GM19351 (cell line): ENCODE data around the gene ABCA1.
"Not testable (repeated sequence)": the region's sequence is repeated elsewhere in the genome, so short reads cannot be mapped to it uniquely, and the experiment has no call there.

Experiments
- ATAC-seq: cut with Tn5 transposase; IDR thresholded peaks from one replicate; pipeline ENCODE4 v1.9.1; 2021; ENCODE audit warnings: mild to moderate bottlenecking, moderate library complexity; ENCODE audit not compliant: unreplicated experiment

The ABCA1 gene

DNA sequence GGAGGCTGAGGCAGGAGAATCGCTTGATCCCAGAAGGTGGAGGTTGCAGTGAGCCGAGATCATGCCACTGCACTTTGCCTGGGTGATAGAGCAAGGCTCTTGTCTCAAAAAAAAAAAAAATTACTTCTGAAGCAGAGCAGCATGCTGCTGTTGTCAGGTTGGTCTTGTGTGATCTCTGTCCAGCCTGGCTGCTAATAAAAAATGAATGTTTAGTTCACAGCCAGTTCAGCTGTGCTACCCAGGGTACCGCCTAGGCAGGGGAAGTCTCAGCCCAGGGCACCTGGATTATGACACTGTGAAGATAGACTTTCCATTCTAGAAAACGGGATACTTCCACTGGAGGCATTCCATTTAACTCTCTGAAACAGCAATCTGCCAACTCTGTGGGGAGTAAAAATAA is 23.5 kb upstream of the ABCA1 start:
- ATAC-seq = no peak

- no peak for ATAC-seq
These were observed 22.9 kb upstream of the ABCA1 start for GRCh38 chr9:104950838-104951237.

- ATAC-seq = no peak
These were observed 20.3 kb upstream of the ABCA1 start for GRCh38 chr9:104948277-104948676.

DNA sequence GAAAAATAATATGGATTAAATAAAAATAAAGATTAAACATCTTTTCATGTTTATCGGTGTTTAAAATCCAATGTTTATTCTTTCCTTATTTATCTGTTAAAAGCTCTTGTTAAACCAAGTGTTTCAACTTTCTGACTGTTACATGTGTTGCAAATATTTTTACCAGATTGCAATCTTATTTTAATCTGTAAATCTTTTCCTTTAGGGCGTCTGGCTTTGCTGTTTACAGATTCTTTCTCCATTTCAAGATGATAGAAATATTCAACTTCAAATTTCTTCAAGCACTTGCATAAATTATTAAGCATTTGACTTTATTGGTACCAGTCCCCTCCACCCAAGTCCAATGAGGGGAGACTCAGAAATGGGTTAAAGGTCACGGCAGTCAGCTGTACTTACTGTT is 16.9 kb upstream of the ABCA1 start:
- no peak for ATAC-seq

- no peak for ATAC-seq
These were observed 16.4 kb upstream of the ABCA1 start for GRCh38 chr9:104944356-104944755.

DNA sequence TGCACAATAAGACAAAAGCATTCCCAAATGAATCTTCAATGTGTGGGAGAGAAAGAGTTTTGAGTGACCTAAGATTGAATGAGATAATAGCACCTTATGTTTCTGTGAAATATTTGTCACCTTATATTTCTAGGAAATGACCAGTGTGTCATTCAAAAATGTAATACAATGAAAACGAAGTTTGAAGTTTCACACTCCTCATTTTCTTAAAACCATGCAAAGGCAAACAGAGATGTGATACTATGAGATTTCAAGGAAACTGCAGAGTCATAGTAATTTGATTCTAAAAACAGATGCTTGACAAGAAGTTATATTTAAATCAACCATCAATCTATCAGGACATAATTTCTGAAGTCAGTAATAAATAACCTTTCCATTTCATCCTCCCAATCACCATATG is 13.6 kb upstream of the ABCA1 start:
- no peak for ATAC-seq

DNA sequence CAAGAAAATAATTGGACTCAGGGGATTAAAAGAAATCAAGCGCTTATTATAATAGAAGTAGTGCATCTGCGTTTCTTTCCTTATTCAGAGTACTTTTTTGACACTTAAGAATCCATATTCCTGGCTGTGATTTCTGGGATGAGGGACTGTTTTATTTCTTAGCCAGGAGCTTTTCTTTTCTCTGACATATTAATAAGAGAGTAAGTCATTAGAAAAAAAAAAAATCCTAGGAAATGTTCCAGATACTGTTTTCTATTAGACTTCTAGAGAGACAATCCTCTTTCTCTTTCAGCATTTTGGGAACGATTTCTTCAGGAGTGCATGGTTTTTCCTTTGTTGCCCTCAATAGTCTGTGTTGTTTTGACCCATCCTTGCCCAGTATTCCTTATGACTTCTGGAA is 8.3 kb upstream of the ABCA1 start:
- no peak for ATAC-seq

DNA sequence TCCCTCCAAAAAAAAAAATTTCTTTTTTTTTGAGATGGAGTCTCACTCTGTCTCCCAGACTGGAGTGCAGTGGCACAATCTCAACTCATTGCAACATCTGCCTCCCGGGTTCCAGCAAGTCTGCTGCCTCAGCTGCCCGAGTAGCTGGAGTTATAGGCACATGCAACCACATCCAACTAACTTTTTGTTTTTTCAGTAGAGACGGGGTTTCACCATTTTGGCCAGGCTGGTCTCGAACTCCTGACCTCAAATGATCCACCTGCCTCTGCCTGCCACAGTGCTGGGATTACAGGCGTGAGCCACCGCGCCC is 7.5 kb upstream of the ABCA1 start:
- ATAC-seq = not testable (repeated sequence)

GRCh38 chr9:104934691-104935500 is 6.9 kb upstream of the ABCA1 start:
- ATAC-seq = no peak

DNA sequence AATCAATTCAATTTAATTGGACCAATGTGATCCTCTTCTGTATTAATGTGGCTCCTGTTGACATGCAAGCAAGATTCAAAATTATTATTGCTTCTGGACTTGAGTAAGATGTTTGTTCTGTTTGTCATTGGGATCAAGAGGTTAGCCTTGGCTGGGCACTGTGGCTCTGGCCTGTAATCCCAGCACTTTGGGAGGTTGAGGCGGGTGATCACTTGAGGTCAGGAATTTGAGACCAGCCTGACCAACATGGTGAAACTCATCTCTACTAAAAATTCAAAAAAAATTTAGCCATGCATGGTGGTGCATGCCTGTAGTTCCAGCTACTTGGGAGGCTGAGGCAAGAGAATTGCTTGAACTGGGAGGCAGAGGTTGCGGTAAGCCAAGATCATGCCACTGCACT is 5.1 kb upstream of the ABCA1 start:
- not testable (repeated sequence) for ATAC-seq

GRCh38 chr9:104931256-104931655 is 3.3 kb upstream of the ABCA1 start:
- no peak for ATAC-seq

DNA sequence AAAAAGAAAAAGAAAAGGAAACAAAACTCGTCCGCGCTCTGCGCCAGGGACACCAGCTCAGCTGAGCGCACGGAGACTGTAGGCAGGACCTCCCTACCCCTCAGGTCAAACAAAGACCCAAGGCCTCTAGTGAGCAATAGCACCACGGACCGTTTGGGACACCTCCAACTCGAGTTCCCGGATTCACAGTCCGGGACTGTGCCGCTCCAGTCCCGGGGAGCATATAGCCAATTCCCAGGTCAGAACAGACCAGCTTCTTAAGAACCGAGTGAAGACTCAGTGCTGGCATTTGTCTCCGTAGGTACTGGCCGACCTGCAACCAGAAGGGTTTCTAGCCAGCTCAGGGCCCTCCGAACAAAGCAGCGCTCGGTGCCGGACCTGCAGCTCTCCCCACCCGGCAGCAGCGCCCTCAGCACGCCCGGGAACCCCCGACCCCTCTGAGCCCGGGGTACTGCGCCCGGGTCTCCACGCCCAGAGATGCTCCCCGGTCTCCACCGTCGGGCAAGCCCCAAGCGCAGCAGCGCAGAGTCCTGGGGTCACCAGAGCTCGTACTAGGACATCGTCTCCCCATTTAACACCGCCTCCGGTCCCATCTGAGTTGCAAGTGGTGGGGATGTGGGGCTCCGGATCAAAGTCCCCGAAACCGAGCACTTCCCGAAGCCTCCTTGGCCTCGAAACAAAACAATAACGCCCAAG is 591 bp downstream of the ABCA1 start:
- ATAC-seq = peak; percentile 22

- peak; percentile 57 for ATAC-seq
These were observed 4.2 kb downstream of the ABCA1 start for GRCh38 chr9:104923740-104924139.

GRCh38 chr9:104923289-104923688 is 4.7 kb downstream of the ABCA1 start:
- no peak for ATAC-seq

GRCh38 chr9:104922748-104923147 is 5.2 kb downstream of the ABCA1 start:
- ATAC-seq = not testable (repeated sequence)

GRCh38 chr9:104921067-104921741 is 6.8 kb downstream of the ABCA1 start:
- ATAC-seq = peak; percentile 46

- no peak for ATAC-seq
These were observed 12.2 kb downstream of the ABCA1 start for GRCh38 chr9:104915753-104916152.

GRCh38 chr9:104915049-104915448 is 12.9 kb downstream of the ABCA1 start:
- no peak for ATAC-seq

- no peak for ATAC-seq
These were observed 13.5 kb downstream of the ABCA1 start for GRCh38 chr9:104914466-104914865.

DNA sequence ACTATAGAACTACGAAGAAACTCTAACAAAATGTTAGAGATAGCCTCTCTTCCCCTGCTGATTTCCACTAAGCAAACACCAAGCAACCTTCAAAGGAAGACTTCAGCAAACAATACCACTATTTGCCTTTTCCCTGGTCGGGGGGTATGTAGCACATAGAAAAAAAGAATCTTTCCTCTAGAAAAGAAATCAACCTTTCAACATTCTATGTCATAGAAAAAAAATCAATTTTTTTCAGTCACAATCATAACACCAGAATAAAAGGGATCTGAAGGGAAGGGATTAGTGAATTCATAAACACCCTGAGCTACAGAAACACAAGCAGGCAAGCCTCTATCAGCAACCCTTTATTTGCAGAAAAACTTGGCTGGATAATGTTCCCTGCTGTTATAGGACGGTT is 15.3 kb downstream of the ABCA1 start:
- no peak for ATAC-seq

- ATAC-seq = no peak
These were observed 16.8 kb downstream of the ABCA1 start for GRCh38 chr9:104911032-104911607.
